ENCODE results near the gene PAN3. TPM values are rescaled to one million over a fixed set of nuclear protein-coding genes. Genes with fewer than 3 reads are reported as not detected.

PAN3 gene
- total RNA-seq, 1 donor from 2014 or later: 55.9 TPM

- Mint-ChIP-seq H3K36me3 (ENCODE audit: insufficient read depth) (no peaks in the 10 kb centered on the region), H3K27ac (no peak overlapping the region), H3K4me1 (ENCODE audit: low read depth) (no peaks in the 10 kb centered on the region), H3K4me3 (ENCODE audit: low read depth) (no peak overlapping the region), H3K9me3 (ENCODE audit: low read depth) (no peaks in the 10 kb centered on the region), H3K27me3 (peaks cover 36% of the 10 kb centered on the region)
- no peak for DNase-seq (ENCODE audit: low spot score, unreplicated experiment)
- no peak for TF ChIP-seq CTCF (IDR thresholded peaks at IDR 0.05; ENCODE audit: unreplicated experiment)
Observed at GRCh38 chr13:28106976-28107375, 31.4 kb upstream of the PAN3 start.

DNA sequence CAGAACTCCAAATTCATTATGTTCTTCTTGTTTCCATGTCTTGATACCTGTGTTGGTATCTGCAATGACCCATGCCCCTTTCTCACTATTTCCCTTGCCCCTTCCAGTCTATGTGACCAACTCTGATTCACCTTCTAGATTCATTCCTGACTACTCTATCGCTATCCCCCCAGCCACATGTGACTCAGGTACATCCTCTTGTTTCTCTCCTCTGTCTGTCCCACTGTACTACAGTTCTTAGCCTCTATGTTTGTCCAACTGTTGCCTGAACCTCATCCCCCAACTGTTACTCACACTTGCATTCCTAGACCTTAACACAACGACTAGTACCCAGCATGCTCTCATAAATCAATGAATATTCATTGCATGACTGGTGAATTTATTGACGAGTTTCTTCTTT is 27.9 kb upstream of the PAN3 start:
- Mint-ChIP-seq H3K27ac (no peak overlapping the region), H3K27me3 (peaks cover 12% of the 10 kb centered on the region), H3K4me1 (ENCODE audit: low read depth) (no peaks in the 10 kb centered on the region), H3K36me3 (ENCODE audit: insufficient read depth) (no peaks in the 10 kb centered on the region), H3K9me3 (ENCODE audit: low read depth) (no peaks in the 10 kb centered on the region), H3K4me3 (ENCODE audit: low read depth) (no peak overlapping the region)
- TF ChIP-seq CTCF (IDR thresholded peaks at IDR 0.05; ENCODE audit: unreplicated experiment): no peak
- DNase-seq (ENCODE audit: low spot score, unreplicated experiment): no peak

DNA sequence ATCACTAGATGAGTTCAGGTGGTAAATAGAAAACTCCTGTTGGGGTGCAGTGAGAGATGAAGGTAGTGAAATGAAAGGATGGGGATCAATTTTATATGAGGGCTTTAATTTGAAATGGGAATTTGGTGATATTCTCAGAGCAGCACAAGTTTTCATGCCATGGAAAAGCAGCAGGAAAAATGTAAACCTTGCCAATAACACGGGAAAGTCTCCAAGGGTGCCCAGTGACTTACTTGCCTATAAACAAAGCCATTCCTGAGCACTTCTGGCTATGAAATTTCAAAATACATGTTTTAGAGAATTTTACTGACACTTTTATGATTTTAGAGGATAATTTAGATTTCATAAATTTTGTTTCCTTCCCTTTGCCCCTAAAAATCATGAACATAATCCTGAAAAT is 21.6 kb upstream of the PAN3 start:
- Mint-ChIP-seq H3K4me1 (ENCODE audit: low read depth) (no peaks in the 10 kb centered on the region), H3K4me3 (ENCODE audit: low read depth) (no peak overlapping the region), H3K36me3 (ENCODE audit: insufficient read depth) (no peaks in the 10 kb centered on the region), H3K9me3 (ENCODE audit: low read depth) (no peaks in the 10 kb centered on the region), H3K27me3 (peaks cover 6% of the 10 kb centered on the region), H3K27ac (no peak overlapping the region)
- no peak for DNase-seq (ENCODE audit: low spot score, unreplicated experiment)
- no peak for TF ChIP-seq CTCF (IDR thresholded peaks at IDR 0.05; ENCODE audit: unreplicated experiment)

DNA sequence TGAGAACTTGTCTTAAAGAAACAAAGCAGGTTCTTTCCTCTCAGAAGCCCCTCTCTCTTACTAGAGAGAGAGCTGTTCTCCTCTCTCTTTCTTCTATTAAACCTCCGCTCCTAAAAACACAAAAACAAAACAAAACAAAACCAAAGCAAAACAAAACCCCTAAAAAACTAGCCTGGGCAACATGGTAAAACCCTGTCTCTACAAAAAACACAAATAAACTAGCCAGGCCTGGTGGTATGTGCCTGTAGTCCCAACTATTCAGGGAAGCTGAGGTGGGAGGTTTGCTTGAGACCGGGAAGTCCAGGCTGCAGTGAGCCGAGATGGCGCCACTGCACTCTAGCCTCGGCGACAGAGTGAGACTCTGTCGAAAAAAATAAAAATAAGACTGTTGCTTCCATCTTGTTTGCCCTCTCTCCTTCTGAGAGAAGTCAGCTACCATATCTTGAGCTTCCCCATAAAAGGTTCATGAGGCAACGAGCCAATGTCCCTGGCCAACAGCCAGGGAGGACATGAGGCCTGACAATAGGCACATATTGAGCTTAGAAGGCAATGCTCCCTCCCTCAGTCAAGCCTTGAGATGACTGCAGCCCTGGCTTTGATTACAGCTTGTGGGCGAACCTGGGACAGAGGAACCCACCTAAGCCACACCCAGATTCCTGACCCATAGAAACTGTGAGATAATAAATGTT is 20.5 kb upstream of the PAN3 start:
- H3K36me3 Mint-ChIP-seq (ENCODE audit: insufficient read depth): no peaks in the 10 kb centered on the region
- H3K4me3 Mint-ChIP-seq (ENCODE audit: low read depth): no peak overlapping the region
- DNase-seq (ENCODE audit: low spot score, unreplicated experiment): no peak
- peaks cover 6% of the 10 kb centered on the region for H3K27me3 Mint-ChIP-seq
- no peak for TF ChIP-seq CTCF (IDR thresholded peaks at IDR 0.05; ENCODE audit: unreplicated experiment)
- no peaks in the 10 kb centered on the region for H3K9me3 Mint-ChIP-seq (ENCODE audit: low read depth)
- no peaks in the 10 kb centered on the region for H3K4me1 Mint-ChIP-seq (ENCODE audit: low read depth)
- no peak overlapping the region for H3K27ac Mint-ChIP-seq

GRCh38 chr13:28120317-28120716 is 18.0 kb upstream of the PAN3 start:
- H3K27ac Mint-ChIP-seq: no peak overlapping the region
- no peak for TF ChIP-seq CTCF (IDR thresholded peaks at IDR 0.05; ENCODE audit: unreplicated experiment)

More at GRCh38 chr13:28120317-28120716, 18.0 kb upstream of the PAN3 start:
- H3K36me3 Mint-ChIP-seq (ENCODE audit: insufficient read depth): no peaks in the 10 kb centered on the region
- DNase-seq (ENCODE audit: low spot score, unreplicated experiment): no peak
- H3K4me3 Mint-ChIP-seq (ENCODE audit: low read depth): no peak overlapping the region
- H3K27me3 Mint-ChIP-seq: peaks cover 6% of the 10 kb centered on the region
- H3K9me3 Mint-ChIP-seq (ENCODE audit: low read depth): no peaks in the 10 kb centered on the region
- no peaks in the 10 kb centered on the region for H3K4me1 Mint-ChIP-seq (ENCODE audit: low read depth)

Data from progenitor cell of endocrine pancreas (in vitro differentiated cells).